GM23248 (cell line): ENCODE results near the gene RNASEH2C.

Source experiments
- EZH2 ChIP-seq: fragments of 200-600 bp; sonication (generic); IDR thresholded peaks from 2 replicates; pipeline ENCODE4 v1.6.1; 2018; ENCODE audit warnings: antibody characterized with exemption, mild to moderate bottlenecking; ENCODE audit not compliant: insufficient read depth, poor library complexity, severe bottlenecking
- EZH2phosphoT487 ChIP-seq: fragments of 200-600 bp; sonication (generic); IDR thresholded peaks from 2 replicates; pipeline ENCODE4 v1.6.1; 2018; ENCODE audit warnings: antibody characterized with exemption, moderate library complexity, mild to moderate bottlenecking, low read depth; ENCODE audit not compliant: insufficient read depth

- no peak for TF ChIP-seq EZH2
- TF ChIP-seq EZH2phosphoT487: no peak
Observed at GRCh38 chr11:65744026-65744698, 23.6 kb upstream of the RNASEH2C start.
